HL-60 (cell line): ENCODE measurements around the gene RPL21.

Experiments
- POLR2AphosphoS5 ChIP-seq: IDR thresholded peaks from 2 replicates; pipeline ENCODE4 v1.6.1; 2012; ENCODE audit warnings: low read depth
- TF ChIP-seq, protein P1 (sequence below): IDR thresholded peaks from one replicate; pipeline ENCODE4 v1.5.1; 2011; ENCODE audit warnings: low read length, control low read depth, inconsistent platforms; ENCODE audit not compliant: insufficient read depth

DNA sequence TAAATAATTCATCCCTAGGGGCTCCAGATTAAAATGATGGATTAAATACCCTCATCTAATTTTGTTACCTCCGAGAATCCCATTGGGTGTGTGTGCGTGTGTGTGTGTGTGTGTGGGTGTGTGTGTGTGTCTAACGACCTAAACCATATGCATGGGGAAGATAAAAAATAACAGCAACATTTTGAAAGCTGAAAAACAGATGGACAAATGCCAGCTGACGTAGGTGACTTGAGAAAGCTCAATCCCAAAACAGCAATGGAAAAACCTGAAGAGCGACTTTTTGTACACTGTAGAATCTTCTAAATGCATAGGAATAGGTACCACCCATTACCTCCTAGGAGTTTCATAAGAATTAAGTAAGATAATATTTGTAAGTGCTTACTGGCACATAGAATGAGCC lies 8.7 kb upstream of the RPL21 start:
- no peak for TF ChIP-seq POLR2AphosphoS5
- TF ChIP-seq, protein P1, sequence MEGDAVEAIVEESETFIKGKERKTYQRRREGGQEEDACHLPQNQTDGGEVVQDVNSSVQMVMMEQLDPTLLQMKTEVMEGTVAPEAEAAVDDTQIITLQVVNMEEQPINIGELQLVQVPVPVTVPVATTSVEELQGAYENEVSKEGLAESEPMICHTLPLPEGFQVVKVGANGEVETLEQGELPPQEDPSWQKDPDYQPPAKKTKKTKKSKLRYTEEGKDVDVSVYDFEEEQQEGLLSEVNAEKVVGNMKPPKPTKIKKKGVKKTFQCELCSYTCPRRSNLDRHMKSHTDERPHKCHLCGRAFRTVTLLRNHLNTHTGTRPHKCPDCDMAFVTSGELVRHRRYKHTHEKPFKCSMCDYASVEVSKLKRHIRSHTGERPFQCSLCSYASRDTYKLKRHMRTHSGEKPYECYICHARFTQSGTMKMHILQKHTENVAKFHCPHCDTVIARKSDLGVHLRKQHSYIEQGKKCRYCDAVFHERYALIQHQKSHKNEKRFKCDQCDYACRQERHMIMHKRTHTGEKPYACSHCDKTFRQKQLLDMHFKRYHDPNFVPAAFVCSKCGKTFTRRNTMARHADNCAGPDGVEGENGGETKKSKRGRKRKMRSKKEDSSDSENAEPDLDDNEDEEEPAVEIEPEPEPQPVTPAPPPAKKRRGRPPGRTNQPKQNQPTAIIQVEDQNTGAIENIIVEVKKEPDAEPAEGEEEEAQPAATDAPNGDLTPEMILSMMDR = no peak
